OCI-LY3 (cell line): Measurements from ENCODE around the gene ZNF830.

ENCODE experiments used
- H2AFZ ChIP-seq: fragments of 200-600, 300-600 bp; shearing (Covaris generic); 2 replicates; pipeline ENCODE4 v1.6.0; 2014; ENCODE audit warnings: antibody characterized with exemption, low read depth, low read length
- H3K27ac ChIP-seq: fragments of 200-600, 300-600 bp; sonication (generic); 2 replicates; pipeline ENCODE4 v1.5.1; 2014; ENCODE audit warnings: mild to moderate bottlenecking, low read length, moderate library complexity, mixed read lengths
- H3K27me3 ChIP-seq: fragments of 200-600, 300-600 bp; sonication (generic); 2 replicates; pipeline ENCODE4 v1.6.1; 2014; ENCODE audit warnings: low read depth, low read length, mixed read lengths
- H3K36me3 ChIP-seq: fragments of 200-600, 300-600 bp; sonication (generic); replicated peaks from 2 replicates; pipeline ENCODE3; 2014; ENCODE audit warnings: low read depth, low read length, mixed read lengths
- H3K4me1 ChIP-seq: fragments of 300-600, 200-600 bp; sonication (generic); 2 replicates; pipeline ENCODE4 v1.6.1; 2014; ENCODE audit warnings: low read length, mixed read lengths
- H3K4me2 ChIP-seq: fragments of 200-600, 300-600 bp; sonication (generic); 2 replicates; pipeline ENCODE4 v1.6.1; 2014; ENCODE audit warnings: low read length, mixed read lengths
- H3K4me3 ChIP-seq: fragments of 300-600, 200-600 bp; sonication (generic); 2 replicates; pipeline ENCODE4 v1.5.1; 2014; ENCODE audit warnings: antibody characterized with exemption, mild to moderate bottlenecking, low read length, moderate library complexity
- H3K79me2 ChIP-seq: fragments of 300-600, 200-600 bp; shearing (Covaris generic); 2 replicates; pipeline ENCODE4 v1.6.1; 2014; ENCODE audit warnings: mild to moderate bottlenecking, low read length, mixed read lengths
- H3K9ac ChIP-seq: fragments of 300-600, 200-600 bp; shearing (Covaris generic); 2 replicates; pipeline ENCODE4 v1.6.0; 2014; ENCODE audit warnings: mild to moderate bottlenecking, low read length, moderate library complexity
- H3K9me3 ChIP-seq: fragments of 200-600, 300-600 bp; shearing (Covaris generic); 2 replicates; pipeline ENCODE4 v1.6.1; 2014; ENCODE audit warnings: low read length, mixed read lengths; ENCODE audit not compliant: insufficient read depth
- H4K20me1 ChIP-seq: fragments of 200-600, 300-600 bp; sonication (generic); 2 replicates; pipeline ENCODE4 v1.6.1; 2016; ENCODE audit warnings: low read length, mixed read lengths; ENCODE audit not compliant: insufficient read depth
- EZH2phosphoT487 ChIP-seq: fragments of 200-600 bp; shearing (Covaris generic); IDR thresholded peaks from 2 replicates; pipeline ENCODE4 v1.6.1; 2018; ENCODE audit warnings: antibody characterized with exemption, mixed run types, low read depth
- TF ChIP-seq, protein P1 (sequence below): fragments of 200-600, 300-600 bp; sonication (generic); IDR thresholded peaks from 2 replicates; pipeline ENCODE4 v1.5.1; 2014; ENCODE audit warnings: antibody characterized with exemption, low read length, low read depth

The ZNF830 gene

DNA sequence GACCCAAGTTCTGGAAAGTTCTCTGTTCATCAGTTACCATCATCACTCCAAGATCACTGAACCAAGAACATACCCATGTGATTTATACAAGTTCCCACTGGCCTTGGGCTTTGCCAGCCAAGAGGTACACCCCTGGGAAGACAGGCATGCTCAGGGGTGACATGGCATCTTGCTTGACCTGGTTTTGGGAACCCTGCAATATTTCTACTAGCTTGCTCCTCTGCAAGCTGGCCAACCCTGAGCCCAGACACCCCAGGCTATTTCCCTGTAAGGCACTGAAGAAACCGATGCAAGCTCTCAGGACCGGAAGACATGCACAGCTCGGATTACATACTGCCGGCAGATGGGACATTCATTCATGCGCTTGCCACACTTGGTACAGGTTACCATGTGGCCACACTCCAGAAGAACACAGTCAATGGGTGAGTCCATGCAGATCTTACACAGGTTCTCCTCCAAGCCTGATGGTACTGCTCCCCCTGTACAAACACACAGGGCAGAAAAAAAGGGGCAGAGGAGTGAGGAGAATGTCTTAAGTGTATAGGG is 50.4 kb downstream of the ZNF830 start:
- Histone ChIP-seq H3K27ac (no peak overlapping the region), H3K4me3 (no peak overlapping the region), H3K27me3 (no peaks in the 10 kb centered on the region), H3K4me1 (no peaks in the 10 kb centered on the region), H2AFZ (no peak overlapping the region), H4K20me1 (no peaks in the 10 kb centered on the region), H3K9ac (no peak overlapping the region), H3K79me2 (no peaks in the 10 kb centered on the region), H3K9me3 (no peaks in the 10 kb centered on the region), H3K36me3 (peaks cover 64% of the 10 kb centered on the region), H3K4me2 (no peak overlapping the region)
- no peak for TF ChIP-seq EZH2phosphoT487
- TF ChIP-seq, protein P1, sequence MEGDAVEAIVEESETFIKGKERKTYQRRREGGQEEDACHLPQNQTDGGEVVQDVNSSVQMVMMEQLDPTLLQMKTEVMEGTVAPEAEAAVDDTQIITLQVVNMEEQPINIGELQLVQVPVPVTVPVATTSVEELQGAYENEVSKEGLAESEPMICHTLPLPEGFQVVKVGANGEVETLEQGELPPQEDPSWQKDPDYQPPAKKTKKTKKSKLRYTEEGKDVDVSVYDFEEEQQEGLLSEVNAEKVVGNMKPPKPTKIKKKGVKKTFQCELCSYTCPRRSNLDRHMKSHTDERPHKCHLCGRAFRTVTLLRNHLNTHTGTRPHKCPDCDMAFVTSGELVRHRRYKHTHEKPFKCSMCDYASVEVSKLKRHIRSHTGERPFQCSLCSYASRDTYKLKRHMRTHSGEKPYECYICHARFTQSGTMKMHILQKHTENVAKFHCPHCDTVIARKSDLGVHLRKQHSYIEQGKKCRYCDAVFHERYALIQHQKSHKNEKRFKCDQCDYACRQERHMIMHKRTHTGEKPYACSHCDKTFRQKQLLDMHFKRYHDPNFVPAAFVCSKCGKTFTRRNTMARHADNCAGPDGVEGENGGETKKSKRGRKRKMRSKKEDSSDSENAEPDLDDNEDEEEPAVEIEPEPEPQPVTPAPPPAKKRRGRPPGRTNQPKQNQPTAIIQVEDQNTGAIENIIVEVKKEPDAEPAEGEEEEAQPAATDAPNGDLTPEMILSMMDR: no peak
